HCT116 (cell line): Measurements from ENCODE around the gene EVI5.

Experiments
- EGR1 ChIP-seq: IDR thresholded peaks from 2 replicates; pipeline ENCODE4 v1.6.1; 2012; ENCODE audit warnings: low read depth
- ELF1 ChIP-seq: IDR thresholded peaks from 2 replicates; pipeline ENCODE4 v1.6.1; 2012; ENCODE audit warnings: low read depth, borderline replicate concordance
- SP1 ChIP-seq: IDR thresholded peaks from 2 replicates; pipeline ENCODE4 v1.6.1; 2012; ENCODE audit warnings: low read depth
- TF ChIP-seq, protein P1 (sequence below): IDR thresholded peaks from 2 replicates; pipeline ENCODE4 v1.6.1; 2011; ENCODE audit warnings: mild to moderate bottlenecking, low read length, moderate library complexity; ENCODE audit not compliant: insufficient replicate concordance; ENCODE audit errors: extremely low read depth

DNA sequence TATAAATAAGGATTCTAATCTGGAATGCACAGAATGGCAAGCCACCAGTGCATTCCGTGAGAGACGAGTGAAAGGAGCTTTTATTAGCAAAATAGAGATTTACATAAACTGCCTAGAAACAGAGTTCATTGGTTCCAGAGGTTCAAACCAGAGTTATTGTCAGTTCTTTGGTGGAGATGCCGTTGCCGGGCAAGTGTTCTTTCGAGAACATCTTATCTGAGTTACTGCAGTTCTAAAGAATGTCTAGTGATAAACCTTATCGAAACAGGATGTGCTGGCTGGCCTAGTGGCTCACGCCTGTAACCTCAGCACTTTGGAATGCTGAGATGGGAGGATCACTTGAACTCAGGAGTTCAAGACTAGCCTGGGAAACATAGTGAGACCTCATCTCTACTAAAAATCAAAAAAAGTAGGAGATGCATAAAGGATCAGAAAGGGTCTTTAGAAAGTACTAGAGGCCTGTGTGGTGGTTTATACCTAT is 19.9 kb upstream of the EVI5 start:
- no peak for TF ChIP-seq SP1
- TF ChIP-seq ELF1, result no peak
- no peak for TF ChIP-seq EGR1
- TF ChIP-seq, protein P1, sequence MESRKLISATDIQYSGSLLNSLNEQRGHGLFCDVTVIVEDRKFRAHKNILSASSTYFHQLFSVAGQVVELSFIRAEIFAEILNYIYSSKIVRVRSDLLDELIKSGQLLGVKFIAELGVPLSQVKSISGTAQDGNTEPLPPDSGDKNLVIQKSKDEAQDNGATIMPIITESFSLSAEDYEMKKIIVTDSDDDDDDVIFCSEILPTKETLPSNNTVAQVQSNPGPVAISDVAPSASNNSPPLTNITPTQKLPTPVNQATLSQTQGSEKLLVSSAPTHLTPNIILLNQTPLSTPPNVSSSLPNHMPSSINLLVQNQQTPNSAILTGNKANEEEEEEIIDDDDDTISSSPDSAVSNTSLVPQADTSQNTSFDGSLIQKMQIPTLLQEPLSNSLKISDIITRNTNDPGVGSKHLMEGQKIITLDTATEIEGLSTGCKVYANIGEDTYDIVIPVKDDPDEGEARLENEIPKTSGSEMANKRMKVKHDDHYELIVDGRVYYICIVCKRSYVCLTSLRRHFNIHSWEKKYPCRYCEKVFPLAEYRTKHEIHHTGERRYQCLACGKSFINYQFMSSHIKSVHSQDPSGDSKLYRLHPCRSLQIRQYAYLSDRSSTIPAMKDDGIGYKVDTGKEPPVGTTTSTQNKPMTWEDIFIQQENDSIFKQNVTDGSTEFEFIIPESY, result no peak
